BJ (cell line): ENCODE results near the gene FCHSD2. TPM values are rescaled to one million over a fixed set of nuclear protein-coding genes. Genes with fewer than 3 reads are reported as not detected.

Experiments used
- CTCF ChIA-PET: fragments of 350-600 bp; formaldehyde crosslinking; extraction: SDS; loops from one replicate; lab custom pipeline; 2021; ENCODE audit warnings: antibody characterized with exemption, inconsistent platforms; lab: Yijun Ruan, JAX
- POLR2A ChIA-PET: fragments of 300-600 bp; sonication (Branson Sonifier 250); formaldehyde crosslinking; extraction: SDS; loops from one replicate; lab custom pipeline; 2021; ENCODE audit warnings: antibody characterized with exemption; lab: Charles Lee
- DNase-seq: peaks from one replicate; pipeline ENCODE4 v3.0.0-alpha.2; 2011; ENCODE audit warnings: low read depth
- H3K27me3 ChIP-seq: 2 replicates; pipeline ENCODE4 v1.6.0; 2011; ENCODE audit warnings: low read length; ENCODE audit not compliant: control insufficient read depth, insufficient read depth
- H3K36me3 ChIP-seq: 2 replicates; pipeline ENCODE4 v1.5.1; 2011; ENCODE audit warnings: low read length; ENCODE audit not compliant: control insufficient read depth, insufficient read depth
- H3K4me3 ChIP-seq: 2 replicates; pipeline ENCODE4 v1.5.1; 2011; ENCODE audit warnings: low read depth, mild to moderate bottlenecking, control low read depth, low read length
- polyA plus RNA-seq: library from polyadenylated mRNA; depleted of rRNA; stranded (reverse); fragments of >200 nt; gene quantifications from 2 replicates; pipeline ENCODE4 v1.2.3, GENCODE V29; 2011
- TF ChIP-seq, protein P1 (sequence below): IDR thresholded peaks from 2 replicates; pipeline ENCODE4 v1.5.1; 2011; ENCODE audit warnings: low read depth, mild to moderate bottlenecking, control low read depth, inconsistent platforms, low read length, moderate library complexity; ENCODE audit not compliant: insufficient read depth

The FCHSD2 gene
- polyA plus RNA-seq, 1 experiment: 24.9 TPM

DNA sequence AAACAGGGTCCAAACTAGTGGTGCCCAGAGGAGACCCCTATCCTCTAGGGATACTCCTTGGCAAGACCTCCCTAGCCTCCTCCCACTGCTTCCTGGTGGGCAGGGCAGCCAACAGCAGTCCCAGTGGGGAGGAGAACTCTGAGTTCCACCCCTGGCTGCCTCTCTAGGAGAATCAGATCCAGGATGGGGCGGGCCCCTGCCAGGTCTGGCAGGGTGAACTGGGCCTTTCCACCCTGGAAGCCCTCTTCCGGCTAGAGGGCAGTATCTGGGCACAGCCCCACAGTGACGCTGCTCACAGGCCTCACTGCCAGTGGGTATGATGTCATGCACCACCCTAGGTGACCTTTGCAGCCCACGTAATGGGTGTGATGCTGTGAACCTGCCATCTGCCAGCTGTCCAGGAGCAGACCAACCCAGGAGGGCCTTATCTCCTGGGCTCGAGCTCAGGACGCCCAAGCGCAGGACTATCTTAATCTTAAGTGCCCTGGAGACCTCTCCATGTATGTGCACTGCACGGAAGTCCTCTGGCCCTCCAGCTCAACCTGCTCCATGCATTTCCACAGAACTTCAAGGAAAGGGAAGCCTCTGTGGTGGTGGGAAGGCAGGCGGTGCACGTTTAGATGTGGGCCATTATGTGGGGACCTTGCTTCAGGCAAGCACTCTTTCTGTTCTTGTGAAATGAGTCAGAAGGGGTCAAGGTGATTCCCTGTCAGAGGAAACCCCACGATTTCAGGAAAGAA is 31.8 kb upstream of the FCHSD2 start:
- DNase-seq: no peak
- TF ChIP-seq, protein P1, sequence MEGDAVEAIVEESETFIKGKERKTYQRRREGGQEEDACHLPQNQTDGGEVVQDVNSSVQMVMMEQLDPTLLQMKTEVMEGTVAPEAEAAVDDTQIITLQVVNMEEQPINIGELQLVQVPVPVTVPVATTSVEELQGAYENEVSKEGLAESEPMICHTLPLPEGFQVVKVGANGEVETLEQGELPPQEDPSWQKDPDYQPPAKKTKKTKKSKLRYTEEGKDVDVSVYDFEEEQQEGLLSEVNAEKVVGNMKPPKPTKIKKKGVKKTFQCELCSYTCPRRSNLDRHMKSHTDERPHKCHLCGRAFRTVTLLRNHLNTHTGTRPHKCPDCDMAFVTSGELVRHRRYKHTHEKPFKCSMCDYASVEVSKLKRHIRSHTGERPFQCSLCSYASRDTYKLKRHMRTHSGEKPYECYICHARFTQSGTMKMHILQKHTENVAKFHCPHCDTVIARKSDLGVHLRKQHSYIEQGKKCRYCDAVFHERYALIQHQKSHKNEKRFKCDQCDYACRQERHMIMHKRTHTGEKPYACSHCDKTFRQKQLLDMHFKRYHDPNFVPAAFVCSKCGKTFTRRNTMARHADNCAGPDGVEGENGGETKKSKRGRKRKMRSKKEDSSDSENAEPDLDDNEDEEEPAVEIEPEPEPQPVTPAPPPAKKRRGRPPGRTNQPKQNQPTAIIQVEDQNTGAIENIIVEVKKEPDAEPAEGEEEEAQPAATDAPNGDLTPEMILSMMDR: no peak
- Histone ChIP-seq H3K27me3 (no peaks in the 10 kb centered on the region), H3K4me3 (no peak overlapping the region), H3K36me3 (no peaks in the 10 kb centered on the region)
- CTCF ChIA-PET: interaction anchor here (8.3 kb wide), 1 partner anchor 342 kb away, joined by 183 read pairs; no protein-coding TSS in a partner anchor
- POLR2A ChIA-PET: no interaction called here

- DNase-seq: no peak
- TF ChIP-seq, protein P1: no peak
- Histone ChIP-seq H3K4me3 (no peak overlapping the region), H3K36me3 (no peaks in the 10 kb centered on the region), H3K27me3 (no peaks in the 10 kb centered on the region)
- CTCF ChIA-PET: no interaction called here
- POLR2A ChIA-PET: no interaction called here
Observed at GRCh38 chr11:73172992-73173656, 31.0 kb upstream of the FCHSD2 start.

DNA sequence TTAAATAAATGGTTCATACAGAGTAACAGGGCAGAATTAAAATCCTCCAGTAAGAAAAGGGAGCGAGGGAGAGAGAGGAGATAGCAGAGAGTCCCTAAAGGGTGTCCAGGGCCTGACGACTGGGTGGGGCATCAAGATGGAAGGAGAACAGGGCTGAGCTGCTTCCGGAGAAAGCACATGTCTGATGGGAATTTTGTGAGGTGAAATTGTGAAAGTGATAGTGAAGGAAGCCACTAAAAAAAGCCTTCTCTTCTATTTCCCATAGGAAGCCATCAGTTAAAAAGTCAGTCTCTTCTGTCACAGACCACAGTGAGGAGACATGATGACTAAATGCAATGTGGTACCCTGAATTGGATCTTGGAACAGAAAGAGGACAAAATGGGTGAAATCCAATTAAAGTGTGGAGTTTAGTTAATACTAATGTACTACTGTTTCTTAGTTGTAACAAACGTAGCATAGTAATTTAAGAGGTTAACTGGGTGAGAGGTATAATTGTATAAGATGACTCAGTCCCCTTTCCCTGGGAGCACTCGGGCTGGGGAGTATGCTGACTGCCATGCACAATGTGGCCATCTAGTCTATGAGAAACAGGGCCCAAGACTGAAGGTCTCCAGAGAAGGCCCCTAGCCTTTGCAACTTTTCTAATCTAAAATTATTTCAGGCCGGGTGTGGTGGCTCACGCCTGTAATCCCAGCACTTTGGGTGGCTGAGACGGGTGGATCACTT is 29.5 kb upstream of the FCHSD2 start:
- CTCF ChIA-PET: interaction anchor here (1.1 kb wide), 1 partner anchor 340 kb away, joined by 3 read pairs; no protein-coding TSS in a partner anchor

GRCh38 chr11:73170140-73170539 is 28.0 kb upstream of the FCHSD2 start:
- CTCF ChIA-PET: interaction anchor here (4.3 kb wide), 1 partner anchor 7 kb away, joined by 18 read pairs; no protein-coding TSS in a partner anchor
- no peak overlapping the region for H3K4me3 ChIP-seq
- H3K27me3 ChIP-seq: no peaks in the 10 kb centered on the region
- POLR2A ChIA-PET: no interaction called here
- TF ChIP-seq, protein P1: no peak
- no peaks in the 10 kb centered on the region for H3K36me3 ChIP-seq
- no peak for DNase-seq

More for the DNA sequence above, 29.5 kb upstream of the FCHSD2 start:
- POLR2A ChIA-PET: no interaction called here
- no peaks in the 10 kb centered on the region for H3K36me3 ChIP-seq
- no peak for DNase-seq
- TF ChIP-seq, protein P1: no peak
- no peaks in the 10 kb centered on the region for H3K27me3 ChIP-seq
- H3K4me3 ChIP-seq: no peak overlapping the region
